Karpas-422 (cell line): ENCODE results near the gene SPATA31C1. TPM values are rescaled to one million over a fixed set of nuclear protein-coding genes. Genes with fewer than 3 reads are reported as not detected.
"Not testable (repeated sequence)": the region's sequence is repeated elsewhere in the genome, so short reads cannot be mapped to it uniquely, and the experiment has no call there.

Source experiments
- DNase-seq: peaks from one replicate; pipeline ENCODE4 v3.0.0-alpha.2; 2015
- H2AFZ ChIP-seq: fragments of 200-600 bp; sonication (generic); 2 replicates; pipeline ENCODE4 v1.6.1; 2014; ENCODE audit warnings: antibody characterized with exemption, low read length, mixed read lengths
- H3K27ac ChIP-seq: fragments of 200-600 bp; sonication (generic); 2 replicates; pipeline ENCODE4 v1.5.1; 2014; ENCODE audit warnings: mild to moderate bottlenecking, low read length, moderate library complexity
- H3K27me3 ChIP-seq: fragments of 200-600 bp; sonication (generic); 2 replicates; pipeline ENCODE4 v1.6.1; 2014; ENCODE audit warnings: low read length, mixed read lengths
- H3K36me3 ChIP-seq: fragments of 200-600 bp; sonication (generic); 2 replicates; pipeline ENCODE4 v1.6.1; 2014; ENCODE audit warnings: low read length, mixed read lengths; ENCODE audit not compliant: insufficient read depth
- H3K4me1 ChIP-seq: fragments of 200-600 bp; sonication (generic); 2 replicates; pipeline ENCODE4 v1.6.1; 2014; ENCODE audit warnings: mild to moderate bottlenecking, low read length, mixed read lengths
- H3K4me2 ChIP-seq: fragments of 200-600 bp; sonication (generic); 2 replicates; pipeline ENCODE4 v1.6.1; 2014; ENCODE audit warnings: low read length, low read depth, mild to moderate bottlenecking; ENCODE audit not compliant: poor library complexity, severe bottlenecking
- H3K4me3 ChIP-seq: fragments of 200-600 bp; sonication (generic); 2 replicates; pipeline ENCODE4 v1.5.1; 2014; ENCODE audit warnings: mild to moderate bottlenecking, antibody characterized with exemption, low read length, mixed read lengths
- H3K79me2 ChIP-seq: fragments of 200-600 bp; sonication (generic); 2 replicates; pipeline ENCODE4 v1.6.1; 2014; ENCODE audit warnings: mild to moderate bottlenecking, low read length, mixed read lengths
- H3K9ac ChIP-seq: fragments of 200-600 bp; sonication (generic); 2 replicates; pipeline ENCODE4 v1.6.0; 2014; ENCODE audit warnings: low read length
- H3K9me2 ChIP-seq: fragments of 200-600 bp; sonication (generic), shearing (Covaris generic); replicated peaks from 2 replicates; pipeline ENCODE4 v1.6.0; 2014; ENCODE audit warnings: mild to moderate bottlenecking, low read length, moderate library complexity; ENCODE audit not compliant: insufficient read depth
- H3K9me3 ChIP-seq: fragments of 300-700, 200-600 bp; sonication (generic); 2 replicates; pipeline ENCODE4 v1.6.1; 2014; ENCODE audit warnings: low read length, mixed read lengths
- H4K20me1 ChIP-seq: fragments of 200-600 bp; sonication (generic); 2 replicates; pipeline ENCODE4 v1.6.1; 2014; ENCODE audit warnings: mild to moderate bottlenecking, antibody characterized with exemption, low read length, low read depth; ENCODE audit not compliant: insufficient read depth
- total RNA-seq: library from RNA; depleted of rRNA; stranded (reverse); fragments of >200 nt; shearing (Covaris generic); gene quantifications from 2 replicates; pipeline ENCODE4 v1.2.3, GENCODE V29; 2014; ENCODE audit warnings: low replicate concordance

Gene SPATA31C1
- total RNA-seq, 1 experiment from 2014 or later: not detected

GRCh38 chr9:87902371-87902770, 15.4 kb upstream of the SPATA31C1 start:
- not testable (repeated sequence) for H3K27ac ChIP-seq, H3K79me2 ChIP-seq, H3K9ac ChIP-seq, H3K9me3 ChIP-seq, H3K27me3 ChIP-seq, H4K20me1 ChIP-seq, DNase-seq, H3K36me3 ChIP-seq, H3K4me3 ChIP-seq, H3K4me1 ChIP-seq, H3K4me2 ChIP-seq, H3K9me2 ChIP-seq, H2AFZ ChIP-seq

GRCh38 chr9:87909310-87910041, 8.3 kb upstream of the SPATA31C1 start:
- no peak overlapping the region for H3K4me2 ChIP-seq
- no peaks in the 10 kb centered on the region for H3K4me1 ChIP-seq
- no peak overlapping the region for H3K9ac ChIP-seq
- H3K36me3 ChIP-seq: no peaks in the 10 kb centered on the region
- no peaks in the 10 kb centered on the region for H3K9me2 ChIP-seq
- no peaks in the 10 kb centered on the region for H3K79me2 ChIP-seq
- no peak overlapping the region for H2AFZ ChIP-seq
- no peak overlapping the region for H3K4me3 ChIP-seq
- no peaks in the 10 kb centered on the region for H3K9me3 ChIP-seq
- no peak overlapping the region for H3K27ac ChIP-seq
- H3K27me3 ChIP-seq: no peaks in the 10 kb centered on the region
- no peak for DNase-seq
- H4K20me1 ChIP-seq: no peaks in the 10 kb centered on the region

GRCh38 chr9:87910821-87911220, 6.9 kb upstream of the SPATA31C1 start:
- H3K27me3 ChIP-seq: no peaks in the 10 kb centered on the region
- H3K79me2 ChIP-seq: no peaks in the 10 kb centered on the region
- H4K20me1 ChIP-seq: no peaks in the 10 kb centered on the region
- H3K36me3 ChIP-seq: no peaks in the 10 kb centered on the region
- no peaks in the 10 kb centered on the region for H3K9me3 ChIP-seq
- H3K9ac ChIP-seq: no peak overlapping the region
- no peak overlapping the region for H3K4me2 ChIP-seq
- DNase-seq: no peak
- H3K4me3 ChIP-seq: no peak overlapping the region
- no peaks in the 10 kb centered on the region for H3K9me2 ChIP-seq
- H3K27ac ChIP-seq: no peak overlapping the region
- H2AFZ ChIP-seq: no peak overlapping the region
- no peaks in the 10 kb centered on the region for H3K4me1 ChIP-seq

GRCh38 chr9:87919013-87919412, 1.3 kb downstream of the SPATA31C1 start:
- not testable (repeated sequence) for H3K79me2 ChIP-seq, H3K36me3 ChIP-seq, H3K27me3 ChIP-seq, H2AFZ ChIP-seq, H3K9ac ChIP-seq, H3K4me3 ChIP-seq, H3K4me1 ChIP-seq, H3K9me2 ChIP-seq, H3K9me3 ChIP-seq, H3K27ac ChIP-seq, DNase-seq, H3K4me2 ChIP-seq, H4K20me1 ChIP-seq

- not testable (repeated sequence) for H3K4me2 ChIP-seq, DNase-seq, H4K20me1 ChIP-seq, H3K9me2 ChIP-seq, H3K27ac ChIP-seq, H3K4me1 ChIP-seq, H3K4me3 ChIP-seq, H3K36me3 ChIP-seq, H3K9me3 ChIP-seq, H3K79me2 ChIP-seq, H3K27me3 ChIP-seq, H3K9ac ChIP-seq, H2AFZ ChIP-seq
These were observed 3.8 kb downstream of the SPATA31C1 start for GRCh38 chr9:87921561-87921960.

GRCh38 chr9:87923012-87923411, 5.2 kb downstream of the SPATA31C1 start:
- H2AFZ ChIP-seq, H3K9me2 ChIP-seq, H3K4me3 ChIP-seq, H3K9ac ChIP-seq, H3K27ac ChIP-seq, H4K20me1 ChIP-seq, H3K27me3 ChIP-seq, DNase-seq, H3K4me1 ChIP-seq, H3K79me2 ChIP-seq, H3K36me3 ChIP-seq, H3K9me3 ChIP-seq, H3K4me2 ChIP-seq: not testable (repeated sequence)

- H3K27me3 ChIP-seq, H3K4me2 ChIP-seq, H3K4me1 ChIP-seq, H3K79me2 ChIP-seq, H3K4me3 ChIP-seq, H3K27ac ChIP-seq, H3K36me3 ChIP-seq, H3K9me3 ChIP-seq, H4K20me1 ChIP-seq, H3K9me2 ChIP-seq, H2AFZ ChIP-seq, H3K9ac ChIP-seq, DNase-seq: not testable (repeated sequence)
These were observed 7.1 kb downstream of the SPATA31C1 start for GRCh38 chr9:87924851-87925250.

- H3K27me3 ChIP-seq, H3K9ac ChIP-seq, H2AFZ ChIP-seq: not testable (repeated sequence)
These were observed 11.4 kb downstream of the SPATA31C1 start for GRCh38 chr9:87929152-87929551.

GRCh38 chr9:87934444-87934843, 16.7 kb downstream of the SPATA31C1 start:
- not testable (repeated sequence) for H3K27me3 ChIP-seq, H3K79me2 ChIP-seq, H3K9me2 ChIP-seq, H3K9me3 ChIP-seq, H3K27ac ChIP-seq, H3K4me3 ChIP-seq, H3K4me2 ChIP-seq, H3K9ac ChIP-seq, DNase-seq, H2AFZ ChIP-seq, H3K4me1 ChIP-seq, H4K20me1 ChIP-seq, H3K36me3 ChIP-seq

More at GRCh38 chr9:87929152-87929551, 11.4 kb downstream of the SPATA31C1 start:
- not testable (repeated sequence) for H3K4me3 ChIP-seq, H3K9me3 ChIP-seq, DNase-seq, H3K36me3 ChIP-seq, H4K20me1 ChIP-seq, H3K4me2 ChIP-seq, H3K4me1 ChIP-seq, H3K79me2 ChIP-seq, H3K9me2 ChIP-seq, H3K27ac ChIP-seq
